H1 (cell line): ENCODE results near the gene IFITM2.
"Not testable (repeated sequence)": the region's sequence is repeated elsewhere in the genome, so short reads cannot be mapped to it uniquely, and the experiment has no call there.

Source experiments
- CTCF ChIP-seq, 3 experiments: IDR thresholded peaks; 1 replicate in 2 of 3; 2 replicates in 1 of 3; pipeline versions ENCODE4 v1.5.1 to v1.6.1; 2011; ENCODE audit warnings: low read length in 3 of 3, mild to moderate bottlenecking in 3 of 3, inconsistent platforms in 2 of 3, low read depth in 1 of 3, moderate library complexity in 1 of 3; ENCODE audit not compliant: insufficient read depth in 1 of 3; ENCODE audit errors: control extremely low read depth in 1 of 3
- EP300 ChIP-seq, 2 experiments: IDR thresholded peaks; 1 replicate in 1 of 2; 2 replicates in 1 of 2; pipeline ENCODE4 v1.6.1; 2011 to 2012; ENCODE audit warnings: low read depth in 2 of 2, low read length in 2 of 2, mild to moderate bottlenecking in 2 of 2, borderline replicate concordance in 1 of 2, inconsistent platforms in 1 of 2, moderate library complexity in 1 of 2

- not testable (repeated sequence) for TF ChIP-seq EP300 (IDR thresholded peaks at IDR 0.05; ENCODE audit: borderline replicate concordance in 1 of 2, low read depth in 2 of 2, low read length in 2 of 2); CTCF (IDR thresholded peaks at IDR 0.05; ENCODE audit: control extremely low read depth in 1 of 3, insufficient read depth in 1 of 3, low read depth in 1 of 3, low read length in 3 of 3)
These were observed 42.6 kb downstream of the IFITM2 start for GRCh38 chr11:350033-350722.
